ENCODE measurements around the gene MGRN1.
A peak's percentile ranks its signal among the peaks of the same experiment; 100 is the strongest.
"Not testable (repeated sequence)": the region's sequence is repeated elsewhere in the genome, so short reads cannot be mapped to it uniquely, and the experiment has no call there.

MGRN1 gene

DNA sequence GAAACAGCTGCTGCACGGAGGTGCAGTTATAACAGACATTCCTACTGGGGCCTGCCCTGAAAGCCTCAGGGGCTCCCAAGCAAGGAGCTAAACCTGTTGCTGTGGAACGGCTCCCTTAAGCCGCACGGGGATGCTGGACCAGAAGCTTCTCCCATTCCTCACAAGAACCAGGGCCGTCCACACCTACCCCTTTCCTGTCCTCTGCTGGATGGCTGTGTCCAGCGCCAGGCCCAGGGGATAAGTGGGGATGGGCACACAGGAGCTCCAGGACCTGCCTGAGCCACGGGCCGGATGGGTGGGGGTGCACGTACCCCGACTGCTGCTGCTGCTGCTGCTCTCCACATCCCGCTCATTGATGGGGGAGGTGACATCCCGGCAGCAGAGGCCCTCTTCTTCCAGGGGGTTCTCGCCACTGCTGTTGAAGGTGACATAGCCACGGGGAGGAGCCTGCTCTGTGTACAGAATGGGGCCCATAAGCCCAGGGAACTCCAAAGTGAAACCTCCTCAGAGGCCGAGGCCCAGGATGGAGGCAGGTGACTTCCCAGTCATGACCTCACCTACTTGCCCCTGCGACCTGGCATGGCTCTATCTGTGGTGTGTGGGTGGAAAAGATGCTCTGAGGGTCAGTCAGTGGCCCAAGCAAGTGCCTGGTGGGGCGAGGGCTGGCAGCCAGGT lies 77.3 kb downstream of the MGRN1 start:
- DNase-seq, result no peak

GRCh38 chr16:4702466-4702808 lies 77.8 kb downstream of the MGRN1 start:
- no peak for DNase-seq

DNA sequence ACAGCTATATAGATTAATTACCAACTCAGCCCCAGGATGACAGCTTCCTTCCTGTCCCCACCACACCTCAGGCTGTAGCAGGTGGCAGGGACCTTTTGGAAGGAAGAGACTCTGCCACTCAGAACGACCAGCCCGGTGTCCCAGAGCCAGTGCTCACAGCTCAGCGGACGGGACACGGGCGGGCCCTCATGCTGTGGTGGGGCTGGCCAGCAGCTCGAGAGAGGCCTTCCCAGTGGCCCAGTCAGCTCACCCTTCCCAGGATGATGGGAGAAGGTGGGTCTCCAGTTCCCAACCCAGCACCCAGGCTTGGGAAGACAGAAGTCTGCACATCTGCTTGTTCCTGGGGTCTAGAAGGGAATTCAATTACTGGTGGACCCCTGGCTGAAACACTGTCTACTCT lies 79.3 kb downstream of the MGRN1 start:
- DNase-seq, result no peak

DNA sequence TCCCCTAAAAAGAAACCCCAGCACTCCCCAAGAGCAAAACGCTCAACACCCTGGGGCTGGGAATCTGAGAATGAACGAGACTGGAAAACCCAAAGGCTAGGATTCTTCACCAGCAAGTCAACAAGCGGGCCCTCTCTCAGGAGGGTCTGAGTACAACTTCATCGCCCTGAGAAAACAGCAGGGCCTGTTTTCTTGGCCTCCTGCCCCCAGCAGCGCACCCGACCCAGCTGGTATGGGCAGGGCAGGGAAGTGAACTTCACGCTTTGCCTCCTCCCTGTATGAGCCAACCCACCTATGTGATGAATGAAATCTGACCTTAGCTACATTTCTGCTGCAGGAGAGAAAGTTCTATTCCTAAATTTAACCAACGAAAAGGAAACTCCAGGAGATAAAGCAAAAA lies 79.9 kb downstream of the MGRN1 start:
- DNase-seq, result no peak

DNA sequence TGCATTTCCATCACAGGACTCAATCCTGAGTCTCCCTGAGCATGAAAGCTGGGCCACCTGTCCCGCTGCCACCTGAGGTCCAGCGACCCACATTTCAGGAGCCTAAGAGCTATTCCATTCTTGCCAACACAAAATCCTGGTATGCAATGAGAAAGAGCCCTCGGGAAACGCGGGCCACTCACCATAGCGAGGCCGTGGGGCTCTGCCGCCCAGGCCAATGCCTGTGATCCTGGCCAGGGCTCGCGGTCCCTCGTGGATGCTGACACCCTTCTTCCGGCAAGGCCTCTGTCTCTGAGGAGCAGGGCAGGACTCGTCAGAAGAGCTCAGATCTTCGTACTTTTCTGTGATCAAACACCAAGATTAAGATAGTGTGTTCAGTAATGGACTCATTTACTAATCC lies 80.3 kb downstream of the MGRN1 start:
- DNase-seq, result no peak

- no peak for DNase-seq
Measured at GRCh38 chr16:4706871-4707270, 82.2 kb downstream of the MGRN1 start.

- no peak for DNase-seq
Measured at GRCh38 chr16:4709481-4709880, 84.9 kb downstream of the MGRN1 start.

- DNase-seq, result no peak
Measured at GRCh38 chr16:4713663-4714501, 89.3 kb downstream of the MGRN1 start.

GRCh38 chr16:4714996-4715395 lies 90.4 kb downstream of the MGRN1 start:
- DNase-seq, result no peak

DNA sequence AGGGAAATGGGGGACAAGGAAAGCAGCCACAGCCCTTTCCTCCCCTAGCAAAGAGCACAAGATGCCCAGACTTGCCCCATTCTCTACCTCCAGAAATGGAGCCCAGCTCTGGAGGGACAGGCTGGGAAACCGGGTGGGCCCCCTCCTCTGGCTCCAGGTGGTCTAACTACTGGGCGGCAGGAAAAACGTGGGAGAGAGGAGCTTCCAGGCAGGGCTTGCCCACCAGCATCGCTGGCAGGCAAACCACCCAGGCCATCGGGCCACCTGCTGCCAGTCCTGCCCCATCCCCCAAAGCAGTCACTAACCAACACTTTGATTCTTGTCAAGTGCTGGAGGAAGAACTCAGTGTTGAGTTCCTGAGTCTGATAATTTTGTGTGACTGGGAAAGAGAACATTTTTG lies 93.8 kb downstream of the MGRN1 start:
- no peak for DNase-seq

DNA sequence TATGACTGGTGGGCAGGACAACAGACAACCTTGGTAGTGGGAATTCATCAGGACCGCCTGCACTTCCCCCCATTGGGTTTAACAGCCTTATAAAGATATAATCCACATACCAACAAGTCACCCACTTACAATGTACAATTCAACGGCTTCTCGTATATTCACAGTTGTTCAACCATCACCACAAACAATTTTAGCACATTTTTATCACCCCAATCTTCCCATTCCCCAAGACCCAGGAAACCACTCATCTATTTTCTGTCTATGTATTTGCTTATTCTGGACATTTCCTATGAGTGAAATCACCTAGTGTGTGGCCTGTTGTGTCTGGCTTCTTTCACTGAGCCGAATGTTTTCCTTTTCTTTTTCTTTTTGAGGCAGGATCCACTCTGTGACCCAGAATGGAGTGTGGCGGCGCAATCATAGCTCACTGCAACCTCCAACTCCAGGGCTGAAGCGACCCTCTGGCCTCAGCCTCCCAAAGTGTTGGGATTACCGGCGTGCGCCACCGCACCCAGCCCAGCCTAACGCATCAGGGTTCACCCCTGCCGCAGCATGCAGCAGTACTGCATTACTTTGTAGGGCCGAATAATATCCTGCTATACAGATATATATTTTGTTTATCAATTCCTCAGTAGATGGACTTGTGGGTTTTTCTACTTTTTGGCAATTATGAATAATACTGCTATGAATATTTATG lies 98.6 kb downstream of the MGRN1 start:
- no peak for DNase-seq

DNA sequence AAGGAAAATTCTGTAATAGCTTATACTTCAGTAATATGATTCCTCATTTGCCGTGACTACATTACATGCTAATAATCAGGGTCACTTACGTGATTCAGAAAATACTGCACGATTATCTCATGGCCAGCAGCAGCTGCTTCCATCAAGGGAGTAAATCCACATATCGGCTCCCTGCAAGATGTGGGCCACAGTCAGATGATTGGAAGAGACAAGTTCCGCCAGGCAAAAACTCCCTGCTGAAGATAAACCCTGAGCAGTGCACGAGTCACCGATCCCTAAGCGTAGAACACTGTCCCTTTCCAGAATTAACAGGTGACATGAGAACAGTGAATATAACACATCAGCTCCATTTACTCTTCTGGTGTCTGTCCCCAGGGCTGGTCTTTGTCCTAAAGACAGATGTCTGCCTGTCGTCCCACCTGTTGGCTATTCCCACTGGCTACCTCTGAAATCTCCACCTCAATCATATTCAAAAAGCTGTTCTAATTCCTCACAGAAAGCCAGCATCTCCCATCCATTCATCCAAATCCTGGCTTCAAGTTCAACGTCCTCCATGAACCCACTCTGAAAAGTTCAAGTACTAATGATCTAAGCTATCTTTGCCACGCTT lies 100.1 kb downstream of the MGRN1 start:
- DNase-seq, result no peak

- DNase-seq, result no peak
Measured at GRCh38 chr16:4726616-4727015, 102.0 kb downstream of the MGRN1 start.

- DNase-seq, result no peak
Measured at GRCh38 chr16:4728676-4729075, 104.0 kb downstream of the MGRN1 start.

DNA sequence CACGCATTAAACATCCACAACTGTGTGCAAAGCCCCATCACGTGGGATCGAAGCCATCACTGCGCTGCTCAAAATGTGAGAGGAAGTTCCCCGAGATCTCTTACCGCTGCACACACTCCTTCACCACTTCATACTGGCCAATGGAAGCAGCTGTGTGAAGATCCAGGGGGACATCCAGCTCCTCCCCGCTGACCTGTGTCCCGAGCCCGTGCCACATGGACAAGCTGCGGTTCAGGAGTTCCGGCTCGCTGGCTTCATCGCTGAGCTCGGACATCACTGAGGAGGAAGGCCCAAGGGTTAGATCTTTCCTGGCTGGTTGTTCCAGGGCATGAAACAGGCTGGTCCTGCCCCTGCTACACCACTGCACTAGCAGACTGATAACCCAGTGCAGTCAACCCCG lies 105.2 kb downstream of the MGRN1 start:
- no peak for DNase-seq

- no peak for DNase-seq
Measured at GRCh38 chr16:4733211-4733742, 108.7 kb downstream of the MGRN1 start.

DNA sequence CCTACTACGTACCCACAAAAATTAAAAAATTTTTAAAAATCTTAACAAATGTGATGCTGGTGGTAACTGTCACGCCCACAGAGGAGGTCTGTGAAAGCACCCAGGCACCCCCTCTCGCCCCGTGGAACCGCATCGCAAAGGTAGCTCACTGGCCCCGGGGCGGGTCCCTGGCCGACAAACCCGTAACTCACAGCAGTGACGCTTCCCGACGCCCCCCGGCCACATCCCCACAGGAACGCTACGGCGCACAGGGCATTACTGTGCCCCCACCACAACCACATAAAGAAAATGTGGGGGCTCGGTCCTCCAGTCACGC lies 109.1 kb downstream of the MGRN1 start:
- DNase-seq, result no peak

GRCh38 chr16:4734063-4734729 lies 109.6 kb downstream of the MGRN1 start, which contains the start of the genes ANKS3 and DNAAF8:
Gene ANKS3, minus strand, starts transcription at chr16:4734271. Its CDS starts 4,122 bp downstream, at chr16:4730149.
Gene DNAAF8, plus strand, starts transcription at chr16:4734537. Its CDS starts 1,978 bp downstream, at chr16:4736515.
- DNase-seq, result peak; percentile 76

DNA sequence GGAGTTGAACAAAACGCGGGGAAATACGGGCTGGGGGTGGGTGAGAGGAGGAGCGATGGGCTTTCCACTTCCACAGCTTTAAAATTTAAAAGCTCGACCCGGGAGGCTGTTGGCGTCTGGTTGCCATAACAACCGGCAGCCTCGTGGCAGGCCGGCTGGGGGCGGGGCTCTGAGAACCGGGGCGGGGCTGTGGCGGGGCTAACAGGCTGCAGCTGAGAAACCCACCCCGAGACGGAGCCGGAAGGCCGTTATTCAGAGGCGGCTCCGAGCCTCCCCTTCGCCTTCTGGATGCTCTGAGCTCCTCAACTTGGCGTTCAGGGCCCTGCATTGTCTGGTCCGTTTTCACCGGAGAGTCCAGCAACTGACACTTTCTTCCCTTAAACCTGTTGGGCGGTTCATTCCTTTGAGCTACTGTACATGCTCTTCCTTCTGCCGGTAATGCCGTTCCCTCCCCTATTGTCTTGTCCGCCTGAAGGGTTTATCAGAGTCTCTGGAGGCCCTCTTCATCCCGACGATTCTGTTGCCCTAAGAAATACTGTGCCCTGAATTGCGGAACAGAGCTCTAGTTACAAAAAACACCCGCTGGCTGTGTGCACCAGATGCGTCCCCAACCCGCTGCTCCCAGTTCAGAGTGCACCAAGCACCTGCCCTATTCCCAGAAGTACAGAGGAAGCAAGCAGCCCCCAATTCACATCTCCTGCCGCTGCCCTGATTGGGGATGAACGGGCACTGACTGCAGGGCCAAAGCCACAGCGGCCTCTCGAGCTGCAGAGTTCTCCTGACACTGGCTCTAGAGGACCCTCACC lies 110.3 kb downstream of the MGRN1 start:
- peak; percentile 91 for DNase-seq

- no peak for DNase-seq
Measured at GRCh38 chr16:4736546-4736945, 111.9 kb downstream of the MGRN1 start.

DNA sequence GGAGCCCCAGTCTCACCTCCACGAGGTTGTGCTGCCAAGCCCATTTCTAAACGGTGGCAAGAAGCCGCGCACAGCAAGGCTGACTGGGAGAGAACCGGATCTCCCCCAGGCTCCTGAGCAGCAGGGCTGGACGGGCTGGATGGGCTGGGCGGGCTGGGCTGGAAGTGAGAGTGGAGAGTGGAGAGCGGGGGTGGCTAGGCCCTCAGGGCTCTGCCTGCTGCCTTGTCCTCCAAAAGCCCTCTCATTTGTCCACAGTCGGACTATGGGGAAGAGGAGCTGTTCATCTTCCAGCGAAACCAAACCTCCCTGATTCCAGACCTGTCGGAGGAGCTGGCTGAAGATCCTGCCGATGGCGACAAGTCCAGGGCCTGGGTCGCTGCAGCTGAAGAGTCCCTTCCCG lies 112.9 kb downstream of the MGRN1 start:
- DNase-seq, result no peak

GRCh38 chr16:4738370-4738769 lies 113.7 kb downstream of the MGRN1 start:
- not testable (repeated sequence) for DNase-seq
